Thyroid gland (tissue), 4 donors: ENCODE data around the gene CEP295NL. TPM values are rescaled to one million over a fixed set of nuclear protein-coding genes. Genes with fewer than 3 reads are reported as not detected.

Source experiments
- DNase-seq, 2 donors: peaks; one replicate each; pipeline ENCODE4 v3.0.0-alpha.2; 2019
- H3K27ac ChIP-seq, 3 donors: fragments of 200-600 bp; sonication (generic); 1 replicate in 2 of 3; 2 replicates in 1 of 3; pipeline ENCODE4 v1.5.1; 2016 to 2019; ENCODE audit warnings: mild to moderate bottlenecking in 1 of 3, moderate library complexity in 1 of 3
- H3K27me3 ChIP-seq: fragments of 200-600 bp; sonication (generic); one replicate; pipeline ENCODE4 v1.5.1; 2019
- H3K36me3 ChIP-seq, 2 donors: fragments of 200-600 bp; sonication (generic); one replicate each; pipeline ENCODE4 v1.5.1; 2016 to 2019
- H3K4me1 ChIP-seq, 2 donors: fragments of 200-600 bp; sonication (generic); one replicate each; pipeline ENCODE4 v1.5.1; 2017 to 2019
- H3K4me3 ChIP-seq, 3 donors: fragments of 200-600 bp; sonication (generic); replicated peaks in 1 of 3; 1 replicate in 2 of 3; 2 replicates in 1 of 3; pipeline ENCODE4 v1.5.1; 2016; ENCODE audit warnings: mild to moderate bottlenecking in 1 of 3
- H3K9me3 ChIP-seq: fragments of 200-600 bp; sonication (generic); one replicate; pipeline ENCODE4 v1.5.1; 2017
- CTCF ChIP-seq, 6 experiments: fragments of 200-600 bp in 3 of 6; fragments of 450-650 bp in 3 of 6; sonication (generic) in 3 of 6; IDR thresholded peaks; one replicate each; pipeline ENCODE4 v1.5.1; 2016 to 2019; ENCODE audit warnings: antibody characterized with exemption in 6 of 6, mild to moderate bottlenecking in 2 of 6, inconsistent platforms in 1 of 6, moderate library complexity in 1 of 6
- POLR2A ChIP-seq, 2 donors: fragments of 450-650 bp; IDR thresholded peaks; one replicate each; pipeline ENCODE4 v1.6.1; 2017; ENCODE audit warnings: antibody characterized with exemption in 2 of 2, mild to moderate bottlenecking in 2 of 2, moderate library complexity in 1 of 2
- WGBS, 2 donors: methylation state at CpG; one replicate each; pipeline ENCODE4 v1.1.5; 2017; 5-methylcytosine and 5-hydroxymethylcytosine counted together
- intact Hi-C: fragments of 100-400 bp; cut with DNase I; formaldehyde crosslinking; loops from one replicate; pipeline ENCODE4 v1.15.1; 2023
- total RNA-seq, 4 donors: library from RNA; depleted of rRNA; stranded (reverse); fragments of >200 nt; gene quantifications; one replicate each; pipeline ENCODE4 v1.2.3, GENCODE V29; 2016

Gene CEP295NL
- total RNA-seq, 4 donors from 2014 or later, result 0.67 to 1.6 (median 1.4) TPM

GRCh38 chr17:78852709-78853121 is 50.3 kb downstream of the CEP295NL start:
- DNase-seq, result no peak
- H3K27ac ChIP-seq, result no peak overlapping the region
- H3K4me1 ChIP-seq, result no peaks in the 10 kb centered on the region
- no peaks in the 10 kb centered on the region for H3K27me3 ChIP-seq
- 89 to 90% methylated on average over 13 to 16 of the region's 16 CpGs for WGBS, 2 donors
- H3K36me3 ChIP-seq, result peaks cover 0 to 10% of the 10 kb centered on the region in 2 donors
- intact Hi-C loops, result no loop called here
- H3K9me3 ChIP-seq, result no peaks in the 10 kb centered on the region
- H3K4me3 ChIP-seq, result no peak overlapping the region
- TF ChIP-seq POLR2A (IDR thresholded peaks at IDR 0.05) (no peak), CTCF (IDR thresholded peaks at IDR 0.05) (no peak)

- H3K4me1 ChIP-seq, result no peaks in the 10 kb centered on the region
- no peaks in the 10 kb centered on the region for H3K9me3 ChIP-seq
- no peak for DNase-seq
- H3K36me3 ChIP-seq, result no peaks in the 10 kb centered on the region
- 89 to 96% methylated on average over 5 of the region's 5 CpGs for WGBS, 2 donors
- intact Hi-C loops, result no loop called here
- no peak overlapping the region for H3K27ac ChIP-seq
- H3K27me3 ChIP-seq, result no peaks in the 10 kb centered on the region
- no peak overlapping the region for H3K4me3 ChIP-seq
- no peak for TF ChIP-seq CTCF (IDR thresholded peaks at IDR 0.05)
- no peak for TF ChIP-seq POLR2A (IDR thresholded peaks at IDR 0.05)
Observed at GRCh38 chr17:78849026-78849425, 54.0 kb downstream of the CEP295NL start.

GRCh38 chr17:78847052-78847451 is 55.9 kb downstream of the CEP295NL start:
- Histone ChIP-seq H3K4me1 (no peaks in the 10 kb centered on the region), H3K36me3 (no peaks in the 10 kb centered on the region), H3K27ac (no peak overlapping the region), H3K4me3 (no peak overlapping the region), H3K9me3 (no peaks in the 10 kb centered on the region), H3K27me3 (no peaks in the 10 kb centered on the region)
- no peak for TF ChIP-seq CTCF (IDR thresholded peaks at IDR 0.05)
- no peak for TF ChIP-seq POLR2A (IDR thresholded peaks at IDR 0.05)
- WGBS, 2 donors, result 94 to 96% methylated on average over 3 of the region's 3 CpGs
- intact Hi-C loops, result no loop called here
- no peak for DNase-seq

- no peak for DNase-seq
- Histone ChIP-seq H3K4me1 (peaks cover 7 to 9% of the 10 kb centered on the region in 2 donors), H3K27ac (no peak overlapping the region), H3K4me3 (no peak overlapping the region), H3K36me3 (no peaks in the 10 kb centered on the region), H3K9me3 (no peaks in the 10 kb centered on the region), H3K27me3 (no peaks in the 10 kb centered on the region)
- 80 to 83% methylated on average over 9 of the region's 9 CpGs for WGBS, 2 donors
- intact Hi-C loops, result no loop called here
- TF ChIP-seq CTCF (IDR thresholded peaks at IDR 0.05) (no peak), POLR2A (IDR thresholded peaks at IDR 0.05) (no peak)
Observed at GRCh38 chr17:78844301-78845005, 58.5 kb downstream of the CEP295NL start.

GRCh38 chr17:78842881-78843565 is 60.0 kb downstream of the CEP295NL start:
- 63 to 69% methylated on average over 9 to 10 of the region's 10 CpGs for WGBS, 2 donors
- TF ChIP-seq CTCF (IDR thresholded peaks at IDR 0.05) (peak; percentile 11 to 60 (median 32)), POLR2A (IDR thresholded peaks at IDR 0.05) (no peak)

More at GRCh38 chr17:78842881-78843565, 60.0 kb downstream of the CEP295NL start:
- Histone ChIP-seq H3K4me3 (no peak overlapping the region), H3K27me3 (no peaks in the 10 kb centered on the region), H3K4me1 (peaks cover 19% of the 10 kb centered on the region in 2 donors), H3K9me3 (no peaks in the 10 kb centered on the region), H3K27ac (no peak overlapping the region), H3K36me3 (no peaks in the 10 kb centered on the region)
- peak; percentile 30 to 40 for DNase-seq
- intact Hi-C loops, result no loop called here
